Chondrocyte (in vitro differentiated cells): ENCODE results near the gene KLHL33. TPM values are rescaled to one million over a fixed set of nuclear protein-coding genes. Genes with fewer than 3 reads are reported as not detected.
A peak's percentile ranks its signal among the peaks of the same experiment; 100 is the strongest.

Source experiments
- DNase-seq: peaks from one replicate; pipeline ENCODE4 v3.0.0; 2021; ENCODE audit warnings: mixed read lengths, low spot score
- H3K27ac Mint-ChIP-seq: one replicate; pipeline ENCODE4 v1.8.0; 2021; ENCODE audit warnings: mild to moderate bottlenecking, moderate library complexity, mixed read lengths; ENCODE audit not compliant: unreplicated experiment
- H3K27me3 Mint-ChIP-seq: 2 replicates; pipeline ENCODE4 v1.8.0; 2021; ENCODE audit warnings: low read depth, mixed read lengths
- H3K36me3 Mint-ChIP-seq: 2 replicates; pipeline ENCODE4 v1.8.0; 2021; ENCODE audit warnings: low read depth, mixed read lengths
- H3K4me1 Mint-ChIP-seq: 2 replicates; pipeline ENCODE4 v1.8.0; 2021; ENCODE audit warnings: low read depth, mild to moderate bottlenecking, mixed read lengths
- H3K4me3 Mint-ChIP-seq: one replicate; pipeline ENCODE4 v1.8.0; 2021; ENCODE audit warnings: mild to moderate bottlenecking, moderate library complexity, mixed read lengths; ENCODE audit not compliant: unreplicated experiment
- H3K9me3 Mint-ChIP-seq: 2 replicates; pipeline ENCODE4 v1.8.0; 2021; ENCODE audit warnings: low read depth, mixed read lengths
- total RNA-seq: library from RNA; stranded (reverse); gene quantifications from 3 replicates; pipeline ENCODE4 v1.2.1, GENCODE V29; 2021
- TF ChIP-seq, protein P1 (sequence below): fragments of 200-600 bp; sonication (generic); IDR thresholded peaks from 2 replicates; pipeline ENCODE4 v1.5.0; 2021; ENCODE audit warnings: antibody characterized with exemption, mild to moderate bottlenecking, moderate library complexity

KLHL33 gene
- total RNA-seq, 1 donor from 2014 or later, result not detected

DNA sequence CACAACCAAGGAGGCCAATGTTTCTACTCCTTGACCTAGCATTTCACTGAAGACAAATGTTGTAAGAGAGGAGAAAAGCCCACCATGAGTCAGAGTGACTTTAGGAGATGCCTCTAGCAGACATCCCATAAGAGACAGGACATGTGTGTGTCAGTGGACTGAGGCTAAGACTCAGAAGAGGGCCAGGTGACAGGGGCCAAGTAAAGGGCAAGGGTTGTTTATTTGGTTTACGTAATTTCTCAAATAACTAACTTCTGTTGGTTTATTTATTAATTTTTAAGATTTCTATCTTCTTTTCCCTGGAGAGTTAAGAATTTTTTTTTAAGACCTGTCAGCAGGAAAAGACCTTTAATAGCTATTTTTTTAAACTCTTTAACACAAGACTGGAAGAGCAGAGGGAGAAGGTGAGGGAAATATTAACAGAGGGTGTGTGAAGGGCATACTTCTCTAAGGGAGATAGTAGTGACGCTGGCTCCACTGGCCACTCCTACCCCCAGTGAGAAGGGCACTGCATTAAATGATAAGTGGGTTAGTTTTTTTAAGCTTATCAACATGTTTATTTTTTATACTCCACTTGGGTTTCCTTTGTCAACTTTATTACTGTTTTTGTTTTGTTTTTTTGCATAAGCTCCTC lies 36.7 kb upstream of the KLHL33 start:
- H3K36me3 Mint-ChIP-seq, result peaks cover 41% of the 10 kb centered on the region

DNA sequence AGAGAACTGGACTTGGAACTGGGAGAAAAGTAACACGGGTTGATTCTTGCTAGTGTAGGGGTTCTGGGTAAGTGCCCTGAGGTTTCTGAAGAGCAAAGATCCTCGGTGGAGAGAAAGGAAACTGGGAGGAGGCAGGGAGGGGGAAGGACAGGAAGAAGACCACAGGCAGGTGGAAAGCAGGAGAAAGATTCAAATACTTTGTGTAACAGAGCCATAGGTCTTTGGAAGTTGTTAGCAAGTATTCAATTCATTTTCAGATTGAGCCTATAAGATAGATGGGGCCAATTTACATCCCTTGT lies 34.6 kb upstream of the KLHL33 start:
- H3K4me1 Mint-ChIP-seq, result peaks cover 26% of the 10 kb centered on the region
- no peak for DNase-seq
- H3K27ac Mint-ChIP-seq, result peak overlapping the region; percentile 98
- H3K9me3 Mint-ChIP-seq, result no peaks in the 10 kb centered on the region
- H3K36me3 Mint-ChIP-seq, result peaks cover 25% of the 10 kb centered on the region
- TF ChIP-seq, protein P1, sequence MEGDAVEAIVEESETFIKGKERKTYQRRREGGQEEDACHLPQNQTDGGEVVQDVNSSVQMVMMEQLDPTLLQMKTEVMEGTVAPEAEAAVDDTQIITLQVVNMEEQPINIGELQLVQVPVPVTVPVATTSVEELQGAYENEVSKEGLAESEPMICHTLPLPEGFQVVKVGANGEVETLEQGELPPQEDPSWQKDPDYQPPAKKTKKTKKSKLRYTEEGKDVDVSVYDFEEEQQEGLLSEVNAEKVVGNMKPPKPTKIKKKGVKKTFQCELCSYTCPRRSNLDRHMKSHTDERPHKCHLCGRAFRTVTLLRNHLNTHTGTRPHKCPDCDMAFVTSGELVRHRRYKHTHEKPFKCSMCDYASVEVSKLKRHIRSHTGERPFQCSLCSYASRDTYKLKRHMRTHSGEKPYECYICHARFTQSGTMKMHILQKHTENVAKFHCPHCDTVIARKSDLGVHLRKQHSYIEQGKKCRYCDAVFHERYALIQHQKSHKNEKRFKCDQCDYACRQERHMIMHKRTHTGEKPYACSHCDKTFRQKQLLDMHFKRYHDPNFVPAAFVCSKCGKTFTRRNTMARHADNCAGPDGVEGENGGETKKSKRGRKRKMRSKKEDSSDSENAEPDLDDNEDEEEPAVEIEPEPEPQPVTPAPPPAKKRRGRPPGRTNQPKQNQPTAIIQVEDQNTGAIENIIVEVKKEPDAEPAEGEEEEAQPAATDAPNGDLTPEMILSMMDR, result no peak
- peaks cover 3% of the 10 kb centered on the region for H3K27me3 Mint-ChIP-seq
- H3K4me3 Mint-ChIP-seq, result peak overlapping the region; percentile 99

More for the DNA sequence above, 36.7 kb upstream of the KLHL33 start:
- DNase-seq, result no peak
- Mint-ChIP-seq H3K27me3 (no peaks in the 10 kb centered on the region), H3K9me3 (no peaks in the 10 kb centered on the region), H3K4me1 (peaks cover 26% of the 10 kb centered on the region), H3K27ac (no peak overlapping the region), H3K4me3 (no peak overlapping the region)
- TF ChIP-seq, protein P1, result no peak

DNA sequence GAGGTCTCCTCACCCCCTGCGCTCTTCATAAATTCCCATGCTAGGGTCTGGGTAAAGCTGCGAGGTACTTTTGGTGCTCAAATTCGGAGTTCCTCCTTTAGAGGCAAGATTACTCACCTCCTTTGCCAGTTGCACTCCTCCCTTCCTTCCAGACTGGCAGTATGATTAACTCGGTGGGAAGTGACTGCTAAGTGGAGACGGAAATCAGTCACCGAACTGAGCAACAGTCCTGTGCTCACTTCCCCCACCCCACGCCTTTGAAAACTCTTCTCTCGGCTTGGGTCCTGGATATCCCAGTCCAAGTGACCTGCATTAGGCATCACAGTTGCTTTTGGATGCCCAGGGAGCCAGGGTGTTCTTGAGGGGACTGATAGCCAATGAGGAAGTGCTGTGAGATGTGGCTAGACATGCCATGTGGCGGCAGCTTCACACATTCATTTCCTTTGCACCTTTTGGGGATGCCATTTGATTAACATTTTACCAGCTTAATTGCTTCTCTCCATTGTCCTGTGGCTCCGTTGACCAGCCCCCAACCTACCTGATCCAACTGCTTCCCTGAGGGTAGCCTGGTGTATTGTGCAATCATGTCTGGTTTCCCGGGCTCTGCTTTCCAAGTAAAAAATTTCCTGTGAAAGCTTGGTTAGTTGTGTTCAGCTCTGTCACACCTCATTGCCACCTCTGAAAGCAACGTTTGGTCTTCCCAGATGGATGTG lies 34.1 kb upstream of the KLHL33 start:
- Mint-ChIP-seq H3K4me3 (peak overlapping the region; percentile 99), H3K4me1 (peaks cover 26% of the 10 kb centered on the region), H3K9me3 (no peaks in the 10 kb centered on the region), H3K27ac (peak overlapping the region; percentile 98), H3K27me3 (peaks cover 3% of the 10 kb centered on the region), H3K36me3 (peaks cover 20% of the 10 kb centered on the region)
- TF ChIP-seq, protein P1, result no peak
- DNase-seq, result no peak

DNA sequence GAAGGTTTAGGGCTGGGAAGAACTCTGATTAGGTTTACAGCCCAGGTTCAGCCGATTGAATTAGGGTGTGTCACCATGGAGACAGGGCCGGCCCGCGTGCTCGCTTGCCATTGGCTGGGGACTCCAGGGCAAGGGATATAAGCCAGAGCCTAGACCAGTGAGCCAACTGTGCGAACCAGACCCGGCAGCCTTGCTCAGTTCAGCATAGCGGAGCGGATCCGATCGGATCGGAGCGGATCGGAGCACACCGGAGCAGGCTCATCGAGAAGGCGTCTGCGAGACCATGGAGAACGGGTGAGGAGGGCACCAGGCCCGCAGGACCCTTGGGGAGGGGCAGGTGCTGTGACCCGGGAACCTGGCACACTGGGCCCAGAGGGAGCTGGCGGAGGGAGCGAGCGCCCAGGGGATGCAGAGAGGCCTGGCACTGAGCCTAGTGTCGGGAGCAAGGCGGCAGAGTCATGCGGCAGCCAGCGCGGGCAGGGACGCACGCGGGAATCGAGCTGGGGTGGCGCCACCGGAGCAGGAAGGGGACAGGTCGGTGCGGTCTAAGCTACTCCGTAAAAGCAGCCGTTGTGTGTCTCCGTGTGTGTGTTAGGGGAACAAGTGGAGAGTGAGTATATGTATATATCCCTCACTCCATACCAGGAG lies 33.4 kb upstream of the KLHL33 start, which contains the start of gene PNP:
Gene PNP (plus strand): TSS at position 165 of the 648 bp plus-strand sequence. CDS start 119 bp downstream, at position 284.
- TF ChIP-seq, protein P1, result no peak
- no peaks in the 10 kb centered on the region for H3K9me3 Mint-ChIP-seq
- peaks cover 3% of the 10 kb centered on the region for H3K27me3 Mint-ChIP-seq
- no peak for DNase-seq
- H3K4me1 Mint-ChIP-seq, result peaks cover 26% of the 10 kb centered on the region
- H3K27ac Mint-ChIP-seq, result peak within 1 kb of the TSS; percentile 98
- peaks cover 13% of the 10 kb centered on the region for H3K36me3 Mint-ChIP-seq
- peak within 1 kb of the TSS; percentile 99 for H3K4me3 Mint-ChIP-seq

DNA sequence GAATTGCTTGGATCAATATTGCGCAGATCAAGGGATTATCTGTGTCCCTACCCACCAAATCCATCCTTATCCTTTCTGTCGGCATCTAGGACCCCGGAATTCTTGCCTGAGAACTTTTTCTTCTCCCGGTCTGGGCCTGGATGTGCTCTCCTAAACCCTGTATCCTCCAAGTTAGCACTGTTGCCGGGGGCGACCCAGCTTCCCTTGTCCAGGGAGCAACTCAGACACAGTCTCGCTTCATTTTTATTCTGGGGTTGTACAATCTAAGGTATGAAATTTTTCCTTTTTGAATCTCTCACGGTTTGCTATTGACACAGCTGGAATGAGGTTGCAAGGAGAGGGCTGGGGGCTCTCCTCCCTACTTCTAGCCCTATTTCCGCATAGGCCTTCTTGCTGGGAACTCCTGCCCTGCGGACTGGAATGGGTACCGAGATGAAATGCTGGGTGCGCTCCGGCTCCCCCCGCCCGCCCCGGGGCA lies 32.8 kb upstream of the KLHL33 start:
- H3K27ac Mint-ChIP-seq, result peak overlapping the region; percentile 98
- no peak for DNase-seq
- H3K27me3 Mint-ChIP-seq, result peaks cover 3% of the 10 kb centered on the region
- H3K4me1 Mint-ChIP-seq, result peaks cover 26% of the 10 kb centered on the region
- H3K9me3 Mint-ChIP-seq, result no peaks in the 10 kb centered on the region
- peak overlapping the region; percentile 99 for H3K4me3 Mint-ChIP-seq
- peaks cover 7% of the 10 kb centered on the region for H3K36me3 Mint-ChIP-seq
- TF ChIP-seq, protein P1, result no peak
